AG09309 (cell line): Measurements from ENCODE around the gene CRTAC1.

Experiments used
- DNase-seq: peaks from one replicate; pipeline ENCODE4 v3.0.0-alpha.2; 2010; ENCODE audit warnings: low read depth
- H3K4me3 ChIP-seq: 2 replicates; pipeline ENCODE4 v1.5.1; 2011; ENCODE audit warnings: mild to moderate bottlenecking, low read depth, low read length, moderate library complexity; ENCODE audit not compliant: control insufficient read depth
- TF ChIP-seq, protein P1 (sequence below): IDR thresholded peaks from 2 replicates; pipeline ENCODE4 v1.5.1; 2011; ENCODE audit warnings: mild to moderate bottlenecking, low read depth, low read length, inconsistent platforms; ENCODE audit not compliant: insufficient read depth, control insufficient read depth; ENCODE audit errors: missing control alignments

CRTAC1 gene

GRCh38 chr10:97903128-97904017 lies 127.0 kb downstream of the CRTAC1 start:
- TF ChIP-seq, protein P1, sequence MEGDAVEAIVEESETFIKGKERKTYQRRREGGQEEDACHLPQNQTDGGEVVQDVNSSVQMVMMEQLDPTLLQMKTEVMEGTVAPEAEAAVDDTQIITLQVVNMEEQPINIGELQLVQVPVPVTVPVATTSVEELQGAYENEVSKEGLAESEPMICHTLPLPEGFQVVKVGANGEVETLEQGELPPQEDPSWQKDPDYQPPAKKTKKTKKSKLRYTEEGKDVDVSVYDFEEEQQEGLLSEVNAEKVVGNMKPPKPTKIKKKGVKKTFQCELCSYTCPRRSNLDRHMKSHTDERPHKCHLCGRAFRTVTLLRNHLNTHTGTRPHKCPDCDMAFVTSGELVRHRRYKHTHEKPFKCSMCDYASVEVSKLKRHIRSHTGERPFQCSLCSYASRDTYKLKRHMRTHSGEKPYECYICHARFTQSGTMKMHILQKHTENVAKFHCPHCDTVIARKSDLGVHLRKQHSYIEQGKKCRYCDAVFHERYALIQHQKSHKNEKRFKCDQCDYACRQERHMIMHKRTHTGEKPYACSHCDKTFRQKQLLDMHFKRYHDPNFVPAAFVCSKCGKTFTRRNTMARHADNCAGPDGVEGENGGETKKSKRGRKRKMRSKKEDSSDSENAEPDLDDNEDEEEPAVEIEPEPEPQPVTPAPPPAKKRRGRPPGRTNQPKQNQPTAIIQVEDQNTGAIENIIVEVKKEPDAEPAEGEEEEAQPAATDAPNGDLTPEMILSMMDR: no peak
- no peak for DNase-seq
- no peak overlapping the region for H3K4me3 ChIP-seq

DNA sequence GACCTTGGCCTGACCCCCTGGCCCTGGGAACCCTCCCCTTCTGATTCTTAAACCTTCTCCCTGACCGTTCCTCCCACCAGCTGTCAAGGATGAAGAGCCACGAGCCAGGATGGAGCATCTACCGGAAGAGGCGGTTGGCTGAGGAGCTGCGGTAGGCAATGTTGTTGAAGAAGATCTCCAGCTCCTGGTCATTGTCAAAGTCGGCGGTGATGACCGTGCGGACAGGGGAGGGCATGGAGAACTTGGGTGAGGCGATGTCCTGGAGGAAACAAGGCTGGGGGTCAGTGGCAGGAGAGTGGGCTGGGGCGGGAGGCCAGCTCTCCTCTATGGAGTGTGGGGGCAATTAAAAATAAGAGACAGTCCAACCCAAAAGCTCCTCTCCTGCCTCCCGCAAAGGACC lies 129.0 kb downstream of the CRTAC1 start:
- TF ChIP-seq, protein P1: no peak
- no peak for DNase-seq
- no peak overlapping the region for H3K4me3 ChIP-seq

DNA sequence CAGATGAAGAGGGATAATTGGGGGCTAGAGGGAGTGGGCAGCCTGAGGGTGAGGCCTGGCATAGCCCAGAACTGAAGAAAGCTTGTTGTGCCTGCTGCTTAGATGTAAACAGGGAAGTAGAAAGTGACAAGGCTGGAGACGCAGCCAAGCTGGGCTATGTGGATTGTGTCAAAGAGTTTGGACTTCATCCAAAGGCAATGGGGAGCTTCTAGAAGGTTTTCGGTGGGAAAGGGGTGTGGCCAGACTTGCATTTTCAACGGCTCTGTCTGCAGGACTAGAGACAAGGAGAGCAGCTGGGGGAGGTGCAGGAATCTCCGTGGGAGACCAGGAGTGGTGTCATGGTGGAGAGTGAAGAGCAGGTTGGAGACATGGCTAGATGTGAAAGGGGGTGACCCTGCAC lies 132.0 kb downstream of the CRTAC1 start:
- H3K4me3 ChIP-seq: no peak overlapping the region
- no peak for DNase-seq
- TF ChIP-seq, protein P1: no peak

GRCh38 chr10:97896756-97897358 lies 133.6 kb downstream of the CRTAC1 start:
- no peak for DNase-seq
- H3K4me3 ChIP-seq: no peak overlapping the region
- TF ChIP-seq, protein P1: no peak

GRCh38 chr10:97895915-97896314 lies 134.5 kb downstream of the CRTAC1 start:
- no peak for DNase-seq
- H3K4me3 ChIP-seq: no peak overlapping the region
- TF ChIP-seq, protein P1: no peak

- TF ChIP-seq, protein P1: no peak
- DNase-seq: no peak
- H3K4me3 ChIP-seq: no peak overlapping the region
These were observed 135.3 kb downstream of the CRTAC1 start for GRCh38 chr10:97895084-97895483.
